Measurements from ENCODE around the gene ASAP2.

ASAP2 gene

GRCh38 chr2:9329497-9329896 is 122.9 kb downstream of the ASAP2 start:
- DNase-seq, result no peak

DNA sequence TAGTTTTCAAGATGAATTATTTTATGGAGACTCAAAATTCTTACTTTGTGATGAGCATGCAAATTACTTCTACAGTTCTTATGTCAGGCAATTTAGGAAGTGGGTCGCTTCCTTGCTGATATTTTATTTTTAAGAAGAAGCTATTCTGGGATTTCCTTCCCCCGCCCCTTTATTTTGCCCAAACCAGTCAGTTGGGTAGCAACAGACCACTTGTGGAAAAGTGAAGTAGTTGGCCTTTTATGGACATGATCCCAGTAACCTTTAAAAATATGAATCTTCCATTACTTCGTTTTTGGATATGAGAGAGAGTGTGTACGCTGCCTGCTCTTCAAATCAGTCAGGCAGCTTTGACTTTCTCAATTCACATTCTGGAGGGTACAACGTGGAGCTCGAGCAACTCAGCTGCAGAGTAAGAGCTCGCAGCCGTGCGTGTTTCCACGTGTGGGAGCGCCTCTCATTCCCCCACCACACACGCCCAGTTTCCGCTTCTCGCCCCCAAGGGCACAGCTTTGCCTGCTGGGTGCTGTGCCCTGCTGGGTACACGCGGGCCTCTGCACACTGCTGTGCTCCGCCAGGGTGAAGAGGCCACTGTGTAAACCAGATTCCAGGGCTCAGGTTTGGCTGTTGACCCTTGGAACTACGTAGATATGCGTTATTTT is 124.1 kb downstream of the ASAP2 start:
- no peak for DNase-seq

- peak; percentile 55 for DNase-seq
Observed at GRCh38 chr2:9331704-9332103, 125.1 kb downstream of the ASAP2 start.

GRCh38 chr2:9332136-9332852 is 125.7 kb downstream of the ASAP2 start:
- DNase-seq, result no peak

GRCh38 chr2:9332853-9333245 is 126.2 kb downstream of the ASAP2 start:
- DNase-seq, result no peak

DNA sequence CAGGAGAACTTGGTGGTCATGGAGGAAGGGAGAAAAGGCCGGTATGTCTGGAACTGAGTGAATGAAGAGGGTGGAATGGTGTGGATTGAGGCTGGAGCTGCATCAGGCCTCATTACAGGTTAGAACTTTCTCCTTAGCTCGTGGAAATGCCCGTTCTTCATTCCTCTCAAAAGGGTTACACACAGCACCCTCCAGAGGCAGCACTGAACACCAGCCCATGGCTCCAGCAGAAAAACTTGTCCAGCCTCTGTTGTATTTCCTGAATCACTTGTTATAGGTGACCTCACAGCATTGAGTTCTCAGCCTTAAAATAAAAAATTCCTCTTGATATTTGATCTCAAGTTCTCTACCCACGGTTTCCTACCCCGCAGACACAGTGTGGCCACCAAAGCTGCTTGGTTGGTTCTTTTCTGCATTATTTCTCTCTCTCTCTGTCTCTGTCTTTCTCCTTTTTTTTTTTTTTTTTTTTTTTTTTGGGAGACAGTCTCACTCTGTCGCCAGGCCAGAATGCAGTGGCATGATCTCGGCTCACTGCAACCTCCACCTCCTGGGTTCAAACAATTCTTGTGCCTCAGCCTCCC is 127.1 kb downstream of the ASAP2 start:
- DNase-seq, result peak; percentile 85

DNA sequence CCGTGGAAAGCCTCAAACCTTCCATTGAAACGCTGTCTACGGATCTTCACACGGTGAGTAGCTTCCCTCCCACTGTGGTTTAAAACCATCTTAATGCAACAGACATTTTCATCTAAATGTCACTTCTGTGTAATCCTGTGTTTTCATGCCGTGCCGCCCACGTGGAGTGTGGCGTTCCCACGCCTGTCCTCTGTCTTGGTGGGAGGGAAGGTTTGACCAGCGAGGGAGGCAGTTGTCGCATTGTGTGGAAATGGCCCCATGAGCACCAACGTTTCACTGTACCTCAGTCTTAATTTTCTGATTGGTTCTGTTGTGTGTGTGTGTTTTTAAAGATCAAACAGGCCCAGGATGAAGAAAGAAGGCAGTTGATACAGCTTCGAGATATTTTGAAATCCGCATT is 128.1 kb downstream of the ASAP2 start:
- DNase-seq, result no peak

GRCh38 chr2:9335322-9335832 is 128.8 kb downstream of the ASAP2 start:
- no peak for DNase-seq

GRCh38 chr2:9336241-9336575 is 129.6 kb downstream of the ASAP2 start:
- DNase-seq, result no peak

DNA sequence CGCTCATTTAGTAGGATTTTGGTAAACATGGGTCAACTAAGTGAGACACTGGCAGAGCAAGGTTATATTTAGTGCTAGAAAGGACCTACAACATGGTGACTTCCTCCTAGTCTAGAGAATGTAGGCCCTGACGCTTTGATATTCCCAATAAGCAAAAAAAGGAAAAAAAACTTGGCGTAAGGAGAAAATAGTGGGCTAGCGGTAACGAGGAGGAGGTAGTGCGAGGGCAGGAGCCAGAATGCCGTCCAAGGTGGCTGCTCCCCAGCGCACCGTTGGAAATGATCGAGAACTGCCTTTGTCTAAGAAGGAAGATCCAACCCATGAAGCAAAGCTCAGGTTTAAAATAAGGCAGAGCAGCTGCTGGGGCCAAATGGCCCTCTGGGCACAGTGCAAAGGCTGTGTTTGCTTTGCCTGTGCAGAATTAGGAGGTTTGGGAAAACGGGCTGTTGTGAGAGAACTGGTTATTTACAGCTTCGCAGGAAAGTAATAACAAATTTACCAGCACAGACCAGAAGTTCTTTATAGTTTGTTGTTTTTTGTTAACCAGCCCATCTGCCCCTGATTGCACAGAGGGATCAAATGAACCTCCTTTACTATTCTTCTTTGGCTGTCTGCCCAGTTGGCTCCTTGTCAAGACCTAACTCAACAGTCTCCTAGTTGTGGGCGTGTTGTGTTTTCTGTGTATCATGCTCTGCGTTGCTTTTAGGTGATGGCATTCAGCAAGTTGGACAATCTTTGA is 130.1 kb downstream of the ASAP2 start:
- peak; percentile 74 for DNase-seq

DNA sequence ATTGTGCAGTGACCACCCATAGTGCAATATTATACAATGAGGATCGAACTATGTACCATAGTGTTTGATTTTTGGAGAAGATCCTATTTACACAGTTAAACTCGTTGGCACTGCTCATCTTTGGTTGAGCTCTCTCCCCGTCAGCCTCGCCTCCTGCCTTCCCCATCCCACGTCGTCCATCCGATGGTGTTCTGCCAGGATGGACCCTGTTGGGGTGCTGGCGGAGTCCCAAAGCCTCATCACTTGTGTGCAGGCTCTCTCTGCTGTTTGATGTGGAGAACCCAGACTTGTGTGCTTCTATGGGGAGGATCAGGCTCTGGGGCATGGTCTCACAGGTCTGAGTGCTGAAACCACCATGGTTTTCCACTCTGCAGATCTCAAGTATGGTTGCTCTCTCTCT is 131.3 kb downstream of the ASAP2 start:
- DNase-seq, result no peak

- no peak for DNase-seq
Observed at GRCh38 chr2:9341337-9341887, 134.8 kb downstream of the ASAP2 start.

- no peak for DNase-seq
Observed at GRCh38 chr2:9342659-9343058, 136.0 kb downstream of the ASAP2 start.

GRCh38 chr2:9343524-9343923 is 136.9 kb downstream of the ASAP2 start:
- no peak for DNase-seq

DNA sequence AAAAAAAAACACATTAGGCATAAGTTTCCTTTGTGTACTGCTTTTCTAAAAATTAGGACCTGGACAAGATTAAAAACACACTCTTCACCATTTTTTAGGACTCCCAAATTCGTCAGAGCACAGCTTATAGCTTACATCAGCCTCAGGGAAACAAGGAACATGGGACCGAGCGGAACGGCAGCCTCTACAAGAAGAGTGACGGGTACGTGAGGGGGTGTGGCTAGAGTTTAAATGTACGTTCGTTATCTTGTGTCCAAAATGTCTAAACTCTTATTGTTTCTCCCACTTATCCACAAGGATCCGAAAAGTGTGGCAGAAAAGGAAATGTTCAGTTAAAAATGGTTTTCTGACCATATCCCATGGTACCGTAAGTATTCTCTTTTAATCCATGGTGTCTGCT is 137.8 kb downstream of the ASAP2 start:
- no peak for DNase-seq

DNA sequence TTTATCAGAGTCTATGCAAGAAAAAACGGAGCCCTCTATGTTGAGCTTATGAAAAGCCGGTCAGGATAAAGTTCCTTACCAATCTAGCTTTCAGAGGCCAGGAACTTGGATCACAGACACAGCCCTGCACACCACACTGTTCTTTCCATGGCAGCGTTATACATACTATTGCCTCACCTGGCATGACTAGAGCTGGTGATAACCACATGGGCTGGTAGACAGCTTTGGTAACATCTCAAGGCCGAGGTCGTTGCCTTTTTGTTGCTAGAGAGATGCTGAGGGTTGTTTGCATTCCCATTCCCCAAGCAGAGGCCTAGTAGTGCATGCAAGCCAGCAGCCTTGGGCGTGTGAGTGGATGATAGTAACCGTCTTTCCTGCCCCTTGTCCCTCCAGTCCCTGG is 138.7 kb downstream of the ASAP2 start:
- no peak for DNase-seq

GRCh38 chr2:9345997-9346396 is 139.4 kb downstream of the ASAP2 start:
- no peak for DNase-seq

GRCh38 chr2:9346885-9347284 is 140.3 kb downstream of the ASAP2 start:
- no peak for DNase-seq

- no peak for DNase-seq
Observed at GRCh38 chr2:9347411-9347881, 140.8 kb downstream of the ASAP2 start.

DNA sequence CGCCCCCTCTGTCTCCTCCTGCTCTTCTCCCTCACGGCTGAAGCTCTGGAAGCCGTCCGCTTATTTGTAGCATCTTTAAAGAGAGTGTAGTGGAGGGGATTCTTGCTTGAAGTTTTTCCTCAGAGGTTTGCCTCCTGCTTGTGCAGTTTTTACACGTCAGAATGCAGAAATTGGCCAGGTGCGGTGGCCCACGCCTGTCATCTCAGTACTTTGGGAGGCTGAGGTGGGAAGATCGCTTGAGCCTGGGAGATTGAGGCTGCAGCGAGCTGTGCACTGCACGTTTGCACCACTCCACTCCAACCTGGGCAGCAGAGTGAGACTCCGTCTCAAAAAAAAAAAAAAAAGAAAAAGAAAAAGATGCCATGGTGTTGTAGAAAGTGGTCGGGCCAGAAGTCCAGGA is 147.7 kb downstream of the ASAP2 start:
- DNase-seq, result no peak

DNA sequence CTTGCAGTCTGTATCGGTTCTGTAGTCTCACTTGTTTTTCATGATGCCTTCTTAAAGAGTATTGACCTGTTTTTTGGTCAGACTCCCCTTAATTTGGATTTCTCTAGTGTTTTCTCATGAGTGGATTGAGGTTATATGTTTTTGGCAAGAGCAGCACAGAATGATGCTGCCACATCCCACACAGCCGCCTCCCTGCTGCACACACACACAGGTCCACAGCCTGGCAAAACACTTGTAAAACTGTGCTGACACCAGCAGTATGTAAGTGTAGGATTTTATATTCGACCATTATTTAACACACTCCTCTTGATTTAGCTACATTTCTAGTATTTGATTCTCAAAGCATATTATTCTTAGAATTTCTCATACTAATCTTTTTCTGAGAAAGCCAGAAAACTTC is 148.7 kb downstream of the ASAP2 start:
- DNase-seq, result no peak

- no peak for DNase-seq
Observed at GRCh38 chr2:9355716-9356115, 149.1 kb downstream of the ASAP2 start.

DNA sequence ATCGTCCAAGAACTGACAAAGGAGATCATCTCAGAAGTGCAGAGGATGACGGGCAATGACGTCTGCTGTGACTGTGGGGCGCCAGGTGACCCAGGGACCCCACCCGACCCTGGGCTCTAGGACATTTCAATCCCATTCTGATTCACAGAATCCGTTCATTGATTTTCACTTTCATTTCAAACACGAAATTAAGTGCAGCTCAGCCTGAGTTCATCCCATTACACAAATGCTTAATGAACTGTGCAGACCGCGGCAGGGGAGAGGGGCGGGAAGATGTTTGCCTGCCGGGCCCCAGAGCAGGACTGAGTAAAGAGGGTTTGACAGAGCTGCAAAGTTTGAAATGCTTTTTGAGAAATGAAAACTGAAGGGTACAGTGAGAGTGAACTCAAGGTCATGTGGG is 149.6 kb downstream of the ASAP2 start:
- no peak for DNase-seq

Measured in fibroblast of skin of back (primary cell).